ENCODE results near the gene SGK1.

DNA sequence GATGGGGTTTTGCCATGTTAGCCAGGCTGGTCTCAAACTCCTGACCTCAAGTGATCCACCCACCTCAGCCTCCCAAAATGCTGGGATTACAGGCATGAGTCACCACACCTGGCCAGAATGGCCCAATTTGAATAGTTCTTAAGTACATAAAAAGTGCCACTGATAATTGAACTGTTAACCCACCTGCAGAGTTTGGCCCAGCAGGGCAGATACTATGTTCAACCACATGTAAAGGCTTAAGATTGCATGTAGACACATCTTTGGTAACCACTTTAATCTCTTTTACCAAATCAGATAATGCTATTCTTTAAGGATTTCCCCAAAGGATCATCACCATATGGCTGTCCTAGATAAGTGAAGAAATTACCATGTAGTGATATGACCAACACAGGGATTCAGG, 21.3 kb upstream of the SGK1 start:
- TF ChIP-seq, protein P1, sequence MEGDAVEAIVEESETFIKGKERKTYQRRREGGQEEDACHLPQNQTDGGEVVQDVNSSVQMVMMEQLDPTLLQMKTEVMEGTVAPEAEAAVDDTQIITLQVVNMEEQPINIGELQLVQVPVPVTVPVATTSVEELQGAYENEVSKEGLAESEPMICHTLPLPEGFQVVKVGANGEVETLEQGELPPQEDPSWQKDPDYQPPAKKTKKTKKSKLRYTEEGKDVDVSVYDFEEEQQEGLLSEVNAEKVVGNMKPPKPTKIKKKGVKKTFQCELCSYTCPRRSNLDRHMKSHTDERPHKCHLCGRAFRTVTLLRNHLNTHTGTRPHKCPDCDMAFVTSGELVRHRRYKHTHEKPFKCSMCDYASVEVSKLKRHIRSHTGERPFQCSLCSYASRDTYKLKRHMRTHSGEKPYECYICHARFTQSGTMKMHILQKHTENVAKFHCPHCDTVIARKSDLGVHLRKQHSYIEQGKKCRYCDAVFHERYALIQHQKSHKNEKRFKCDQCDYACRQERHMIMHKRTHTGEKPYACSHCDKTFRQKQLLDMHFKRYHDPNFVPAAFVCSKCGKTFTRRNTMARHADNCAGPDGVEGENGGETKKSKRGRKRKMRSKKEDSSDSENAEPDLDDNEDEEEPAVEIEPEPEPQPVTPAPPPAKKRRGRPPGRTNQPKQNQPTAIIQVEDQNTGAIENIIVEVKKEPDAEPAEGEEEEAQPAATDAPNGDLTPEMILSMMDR (IDR thresholded peaks at IDR 0.05) = no peak
- no peak for TF ChIP-seq POLR2A (IDR thresholded peaks at IDR 0.05)

All from Peyer's patch (tissue), 4 donors.